Upper lobe of left lung (tissue), 4 donors: ENCODE measurements around the gene GRHL3.

Experiments
- EP300 ChIP-seq, 4 donors: sonication (generic); formaldehyde crosslinking; IDR thresholded peaks; one replicate each; pipeline ENCODE4 v1.5.1; 2017; ENCODE audit warnings: antibody characterized with exemption in 4 of 4, control low read depth in 2 of 4
- POLR2A ChIP-seq, 4 donors: fragments of 450-650 bp; IDR thresholded peaks; one replicate each; pipeline ENCODE4 v1.5.1; 2016 to 2017; ENCODE audit warnings: antibody characterized with exemption in 4 of 4, mild to moderate bottlenecking in 2 of 4
- POLR2AphosphoS5 ChIP-seq, 2 donors: sonication (generic); formaldehyde crosslinking; IDR thresholded peaks; one replicate each; pipeline ENCODE4 v1.5.1; 2017; ENCODE audit warnings: antibody characterized with exemption in 2 of 2
- TF ChIP-seq, protein P1 (sequence below), 6 experiments: fragments of 450-650 bp in 4 of 6; fragments of 200-600 bp in 2 of 6; sonication (generic) in 2 of 6; IDR thresholded peaks; one replicate each; pipeline ENCODE4 v1.5.1; 2016 to 2019; ENCODE audit warnings: antibody characterized with exemption in 6 of 6

DNA sequence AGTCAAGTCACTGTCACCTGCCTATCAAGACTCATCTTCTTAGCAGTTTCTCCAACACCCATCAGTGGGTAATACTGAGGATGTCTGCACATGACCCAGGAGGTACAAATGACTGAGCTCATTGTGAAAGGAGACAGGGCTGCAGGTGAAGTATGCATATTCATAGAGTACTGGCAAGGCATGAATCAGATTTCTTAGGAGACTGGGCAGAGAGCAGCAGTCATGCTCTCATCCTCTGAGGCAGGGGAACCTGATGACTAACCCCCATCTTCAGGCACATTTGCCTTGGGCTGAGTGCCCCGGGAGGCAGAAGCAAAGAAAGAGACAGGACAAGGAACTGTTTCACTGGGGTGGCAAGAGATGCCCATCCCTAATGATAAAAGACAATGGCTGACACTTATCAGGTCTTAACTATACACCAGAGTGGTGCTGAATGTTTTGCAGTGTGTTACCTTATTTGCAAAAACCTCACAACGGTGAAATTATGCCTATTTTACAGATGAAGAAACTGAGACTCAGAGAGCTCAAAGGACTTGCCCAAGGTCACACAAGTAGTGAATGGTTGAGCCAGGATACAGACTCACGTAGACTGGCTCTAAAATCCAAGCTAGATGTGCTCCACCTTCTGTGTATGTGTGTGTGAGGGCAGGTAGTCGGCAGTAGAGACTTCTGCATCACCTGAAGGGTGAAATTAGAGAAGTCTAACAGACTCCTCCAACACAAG lies 9.2 kb upstream of the GRHL3 start:
- TF ChIP-seq EP300 (IDR thresholded peaks at IDR 0.05) (no peak), POLR2A (IDR thresholded peaks at IDR 0.05) (no peak), POLR2AphosphoS5 (IDR thresholded peaks at IDR 0.05) (no peak)
- TF ChIP-seq, protein P1, sequence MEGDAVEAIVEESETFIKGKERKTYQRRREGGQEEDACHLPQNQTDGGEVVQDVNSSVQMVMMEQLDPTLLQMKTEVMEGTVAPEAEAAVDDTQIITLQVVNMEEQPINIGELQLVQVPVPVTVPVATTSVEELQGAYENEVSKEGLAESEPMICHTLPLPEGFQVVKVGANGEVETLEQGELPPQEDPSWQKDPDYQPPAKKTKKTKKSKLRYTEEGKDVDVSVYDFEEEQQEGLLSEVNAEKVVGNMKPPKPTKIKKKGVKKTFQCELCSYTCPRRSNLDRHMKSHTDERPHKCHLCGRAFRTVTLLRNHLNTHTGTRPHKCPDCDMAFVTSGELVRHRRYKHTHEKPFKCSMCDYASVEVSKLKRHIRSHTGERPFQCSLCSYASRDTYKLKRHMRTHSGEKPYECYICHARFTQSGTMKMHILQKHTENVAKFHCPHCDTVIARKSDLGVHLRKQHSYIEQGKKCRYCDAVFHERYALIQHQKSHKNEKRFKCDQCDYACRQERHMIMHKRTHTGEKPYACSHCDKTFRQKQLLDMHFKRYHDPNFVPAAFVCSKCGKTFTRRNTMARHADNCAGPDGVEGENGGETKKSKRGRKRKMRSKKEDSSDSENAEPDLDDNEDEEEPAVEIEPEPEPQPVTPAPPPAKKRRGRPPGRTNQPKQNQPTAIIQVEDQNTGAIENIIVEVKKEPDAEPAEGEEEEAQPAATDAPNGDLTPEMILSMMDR (IDR thresholded peaks at IDR 0.05) = no peak
